Heart left ventricle (tissue), 16 donors: ENCODE data around the gene MS4A15. TPM values are rescaled to one million over a fixed set of nuclear protein-coding genes. Genes with fewer than 3 reads are reported as not detected.

Experiments
- ATAC-seq, 4 donors: fragments of 200-7000 bp; cut with Tn5 transposase; one replicate each; pipeline ENCODE4 v1.9.1; 2020 to 2022; ENCODE audit warnings: moderate library complexity in 4 of 4, mild to moderate bottlenecking in 3 of 4, moderate number of reproducible peaks in 1 of 4
- DNase-seq, 5 donors: peaks; one replicate each; pipeline ENCODE4 v3.0.0-alpha.2; 2020
- H3K27ac ChIP-seq, 12 donors: fragments of 200-600 bp; sonication (generic) in 4 of 12; one replicate each; pipeline versions ENCODE4 v1.5.0 to v1.8.0; 2016 to 2022; ENCODE audit warnings: mild to moderate bottlenecking in 2 of 12
- H3K27me3 ChIP-seq, 9 donors: fragments of 200-600 bp; sonication (generic) in 2 of 9; one replicate each; pipeline versions ENCODE4 v1.5.1 to v1.8.0; 2016 to 2022; ENCODE audit warnings: mild to moderate bottlenecking in 3 of 9
- H3K36me3 ChIP-seq, 9 donors: fragments of 200-600 bp; sonication (generic) in 2 of 9; one replicate each; pipeline versions ENCODE4 v1.5.0 to v1.8.0; 2018 to 2022; ENCODE audit warnings: mild to moderate bottlenecking in 2 of 9
- H3K4me1 ChIP-seq, 12 donors: fragments of 200-600 bp; sonication (generic) in 4 of 12; one replicate each; pipeline versions ENCODE4 v1.5.0 to v1.8.0; 2016 to 2022; ENCODE audit warnings: mild to moderate bottlenecking in 3 of 12
- H3K4me3 ChIP-seq, 12 donors: fragments of 200-600 bp; sonication (generic) in 4 of 12; one replicate each; pipeline versions ENCODE4 v1.5.0 to v1.8.0; 2017 to 2022; ENCODE audit warnings: mild to moderate bottlenecking in 9 of 12, moderate library complexity in 4 of 12
- H3K9me3 ChIP-seq, 12 donors: fragments of 200-600 bp; sonication (generic) in 4 of 12; one replicate each; pipeline versions ENCODE4 v1.5.0 to v1.8.0; 2016 to 2022; ENCODE audit warnings: mild to moderate bottlenecking in 1 of 12
- CTCF ChIP-seq, 12 donors: fragments of 200-600 bp; sonication (generic) in 4 of 12; IDR thresholded peaks; one replicate each; pipeline versions ENCODE4 v1.5.0 to v1.8.0; 2018 to 2022; ENCODE audit warnings: antibody characterized with exemption in 12 of 12, mild to moderate bottlenecking in 5 of 12
- POLR2A ChIP-seq, 2 donors: fragments of 450-650 bp; IDR thresholded peaks; one replicate each; pipeline ENCODE4 v1.6.1; 2017; ENCODE audit warnings: antibody characterized with exemption in 2 of 2, mild to moderate bottlenecking in 2 of 2, moderate library complexity in 2 of 2
- WGBS, 4 donors: extraction: QIAGEN DNeasy Blood & Tissue Kit in 2 of 4; methylation state at CpG; one replicate each; pipeline versions ENCODE4 v1.1.5 to v1.1.7; 2013 to 2018; 5-methylcytosine and 5-hydroxymethylcytosine counted together
- intact Hi-C, 10 donors: fragments of 100-400 bp; cut with DNase I; formaldehyde crosslinking; loops; one replicate each; pipeline versions ENCODE4 v1.11.1 to v1.14.2; 2022
- polyA plus RNA-seq, 2 donors: library from polyadenylated mRNA; stranded (reverse); fragments of 200-250 nt; gene quantifications; one replicate each; pipeline ENCODE4 v1.2.3, GENCODE V29; 2013
- total RNA-seq, 9 donors: library from RNA; depleted of rRNA in 2 of 9; stranded (reverse); fragments of >200 nt in 2 of 9; fragmentation: NEBNext Ultra II Directional in 3 of 9; extraction: Animal tissue kit (Norgen Biotek cat#: 25700) in 3 of 9; gene quantifications; one replicate each; pipeline versions ENCODE4 v1.1.0 to v1.2.4, GENCODE V29; 2016 to 2023
- donor health status: ischemic (EF 13 %, LVEDD 7.1; RV severe dilation, severe dysfunction).
- donor health status: healthy with polysubstance abuse.
- donor health status: DM: no; HTN: yes; CAD: no.
- donor health status: DM: no; HTN: no; CAD: no.
- donor health status: ischemic (EF 25% LVEDD 6.9; RV normal size, moderate dysfunction).
- donor health status: ischemic (EF 25% LVEDD 5.7; RV mildly dilated, moderate dysfunction).
- donor health status: healthy.
- donor health status: DM: yes; HTN: yes; CAD: no.
- donor health status: ischemic (EF 35%, LVEDD 5.7; RV mildly dilated, moderate dysfunction).
- donor health status: nonischemic (EF 11% LVEDD 7.7; RV severe dilation, severe dysfunction).
- donor health status: DM: yes; HTN: yes; CAD: no.
- donor health status: PGD.
- donor health status: ischemic (EF 29% LVEDD 5.4; RV normal size, mild dysfunction).
- donor health status: nonischemic (EF 23%, LVEDD 6.1; RV moderate dilation, normal function).

Gene MS4A15
- total and polyA plus RNA-seq, 11 donors, result not detected

GRCh38 chr11:60744114-60744513 is 12.6 kb upstream of the MS4A15 start:
- Histone ChIP-seq H3K9me3 (peaks cover 0 to 21% (median 0%) of the 10 kb centered on the region in 12 donors), H3K27me3 (peaks cover 0 to 10% (median 0%) of the 10 kb centered on the region in 9 donors), H3K4me3 (no peak overlapping the region), H3K27ac (no peak overlapping the region), H3K36me3 (no peaks in the 10 kb centered on the region), H3K4me1 (no peaks in the 10 kb centered on the region)
- TF ChIP-seq POLR2A (IDR thresholded peaks at IDR 0.05), result no peak
- DNase-seq (no peak), ATAC-seq (no peak)
- intact Hi-C loops, result no loop called here
- whole genome bisulfite sequencing, 4 donors, result 83 to 91% (median 89%) methylated on average over 5 of the region's 5 CpGs

GRCh38 chr11:60747359-60747873 is 9.3 kb upstream of the MS4A15 start:
- Histone ChIP-seq H3K36me3 (no peaks in the 10 kb centered on the region), H3K27ac (no peak overlapping the region), H3K4me1 (no peaks in the 10 kb centered on the region), H3K27me3 (peaks cover 0 to 30% (median 4%) of the 10 kb centered on the region in 9 donors), H3K4me3 (no peak overlapping the region), H3K9me3 (peaks cover 0 to 12% (median 0%) of the 10 kb centered on the region in 12 donors)
- intact Hi-C loops, result no loop called here
- TF ChIP-seq CTCF (IDR thresholded peaks at IDR 0.05) (no peak), POLR2A (IDR thresholded peaks at IDR 0.05) (no peak)
- no peak for ATAC-seq
- WGBS, 4 donors, result 93 to 95% (median 94%) methylated on average over 14 of the region's 14 CpGs
- no peak for DNase-seq

GRCh38 chr11:60748225-60748624 is 8.4 kb upstream of the MS4A15 start:
- 84 to 95% (median 86%) methylated on average over 13 to 17 of the region's 17 CpGs for WGBS, 4 donors
- peaks cover 0 to 35% (median 6%) of the 10 kb centered on the region in 9 donors for H3K27me3 ChIP-seq

GRCh38 chr11:60748821-60749220 is 7.8 kb upstream of the MS4A15 start:
- peaks cover 0 to 41% (median 8%) of the 10 kb centered on the region in 9 donors for H3K27me3 ChIP-seq
- ATAC-seq, result no peak
- intact Hi-C loops, result no loop called here
- no peak for DNase-seq
- WGBS, 4 donors, result 67 to 71% (median 69%) methylated on average over 8 of the region's 8 CpGs
- no peaks in the 10 kb centered on the region for H3K4me1 ChIP-seq
- TF ChIP-seq CTCF (IDR thresholded peaks at IDR 0.05), result no peak
- TF ChIP-seq POLR2A (IDR thresholded peaks at IDR 0.05), result no peak
- no peaks in the 10 kb centered on the region for H3K36me3 ChIP-seq
- no peak overlapping the region for H3K4me3 ChIP-seq
- H3K9me3 ChIP-seq, result peaks cover 0 to 9% (median 0%) of the 10 kb centered on the region in 12 donors
- no peak overlapping the region for H3K27ac ChIP-seq

More at GRCh38 chr11:60748225-60748624, 8.4 kb upstream of the MS4A15 start:
- Histone ChIP-seq H3K4me1 (no peaks in the 10 kb centered on the region), H3K27ac (no peak overlapping the region), H3K36me3 (no peaks in the 10 kb centered on the region), H3K9me3 (peaks cover 0 to 9% (median 0%) of the 10 kb centered on the region in 12 donors), H3K4me3 (no peak overlapping the region)
- DNase-seq (no peak), ATAC-seq (no peak)
- TF ChIP-seq POLR2A (IDR thresholded peaks at IDR 0.05) (no peak), CTCF (IDR thresholded peaks at IDR 0.05) (no peak)
- intact Hi-C loops, result no loop called here

GRCh38 chr11:60750911-60751310 is 5.8 kb upstream of the MS4A15 start:
- Histone ChIP-seq H3K36me3 (no peaks in the 10 kb centered on the region), H3K27me3 (peaks cover 0 to 57% (median 10%) of the 10 kb centered on the region in 9 donors), H3K27ac (no peak overlapping the region), H3K4me3 (no peak overlapping the region), H3K4me1 (no peaks in the 10 kb centered on the region), H3K9me3 (no peaks in the 10 kb centered on the region)
- TF ChIP-seq POLR2A (IDR thresholded peaks at IDR 0.05) (no peak), CTCF (IDR thresholded peaks at IDR 0.05) (no peak)
- DNase-seq, result no peak
- WGBS, 4 donors, result 53 to 62% (median 57%) methylated on average over 3 of the region's 3 CpGs
- no peak for ATAC-seq
- intact Hi-C loops, result loop anchor here in 1 of 10 donors (10.0 kb wide), 1 partner anchor 56 kb away; the partner anchor contains the start of gene MS4A8
